ENCODE measurements around the gene SLC6A9.

Gene SLC6A9

DNA sequence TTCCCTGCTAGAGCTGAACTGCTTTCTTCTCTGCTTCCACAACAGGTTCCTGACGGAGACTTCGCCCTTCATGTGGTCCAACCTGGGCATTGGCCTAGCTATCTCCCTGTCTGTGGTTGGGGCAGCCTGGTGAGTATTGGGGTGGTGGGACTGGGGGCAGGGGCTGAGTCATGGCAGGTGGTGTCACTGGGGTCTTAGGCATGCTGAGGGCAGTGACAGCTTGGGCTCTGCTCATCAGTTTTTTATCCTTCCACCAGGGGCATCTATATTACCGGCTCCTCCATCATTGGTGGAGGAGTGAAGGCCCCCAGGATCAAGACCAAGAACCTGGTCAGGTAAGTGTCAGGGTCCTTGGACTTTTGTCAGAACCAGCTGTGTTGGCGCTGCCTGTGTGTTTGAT is 55.2 kb downstream of the SLC6A9 start:
- TF ChIP-seq, protein P1, sequence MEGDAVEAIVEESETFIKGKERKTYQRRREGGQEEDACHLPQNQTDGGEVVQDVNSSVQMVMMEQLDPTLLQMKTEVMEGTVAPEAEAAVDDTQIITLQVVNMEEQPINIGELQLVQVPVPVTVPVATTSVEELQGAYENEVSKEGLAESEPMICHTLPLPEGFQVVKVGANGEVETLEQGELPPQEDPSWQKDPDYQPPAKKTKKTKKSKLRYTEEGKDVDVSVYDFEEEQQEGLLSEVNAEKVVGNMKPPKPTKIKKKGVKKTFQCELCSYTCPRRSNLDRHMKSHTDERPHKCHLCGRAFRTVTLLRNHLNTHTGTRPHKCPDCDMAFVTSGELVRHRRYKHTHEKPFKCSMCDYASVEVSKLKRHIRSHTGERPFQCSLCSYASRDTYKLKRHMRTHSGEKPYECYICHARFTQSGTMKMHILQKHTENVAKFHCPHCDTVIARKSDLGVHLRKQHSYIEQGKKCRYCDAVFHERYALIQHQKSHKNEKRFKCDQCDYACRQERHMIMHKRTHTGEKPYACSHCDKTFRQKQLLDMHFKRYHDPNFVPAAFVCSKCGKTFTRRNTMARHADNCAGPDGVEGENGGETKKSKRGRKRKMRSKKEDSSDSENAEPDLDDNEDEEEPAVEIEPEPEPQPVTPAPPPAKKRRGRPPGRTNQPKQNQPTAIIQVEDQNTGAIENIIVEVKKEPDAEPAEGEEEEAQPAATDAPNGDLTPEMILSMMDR (conservative IDR thresholded peaks at IDR 0.05; ENCODE audit: low read length) = peak; percentile 24
- peak overlapping the region; percentile 90 for H3K4me3 ChIP-seq (ENCODE audit: low read length)
- no peak for DNase-seq (ENCODE audit: low read depth)

DNA sequence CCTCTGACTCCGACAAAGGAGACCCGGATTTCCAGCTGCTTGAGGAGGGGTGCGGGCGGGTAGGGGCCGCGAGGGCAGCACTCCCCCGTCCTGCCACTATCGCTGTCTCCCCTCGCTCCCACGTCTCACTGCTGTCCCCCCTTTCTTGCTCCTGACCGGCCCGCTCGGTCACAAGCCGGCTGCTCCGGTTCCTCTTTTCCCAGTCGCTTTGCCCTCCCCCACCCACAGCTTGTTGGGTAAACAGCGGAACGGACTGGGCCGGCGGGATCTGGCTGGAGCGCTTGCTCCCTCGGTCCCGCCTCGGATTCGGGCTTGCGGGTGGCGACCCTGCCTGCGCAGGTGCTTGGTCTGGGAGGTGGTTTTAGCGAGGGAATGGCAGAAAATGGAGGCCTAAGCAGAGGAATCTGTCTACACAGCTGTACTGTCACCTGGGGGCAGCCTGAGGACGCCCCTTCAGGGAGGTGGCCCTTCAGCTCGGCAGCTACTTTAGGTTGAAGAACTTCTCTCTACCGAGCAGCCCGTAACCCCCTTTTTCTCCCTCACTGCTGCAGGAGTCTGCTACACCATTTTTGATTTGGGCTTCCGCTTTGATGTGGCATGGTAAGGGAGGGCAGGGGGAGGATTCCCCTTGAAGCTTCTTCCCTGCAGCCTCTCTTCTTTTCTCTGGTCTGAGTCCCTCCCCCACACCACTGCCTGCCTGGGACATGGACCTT is 55.9 kb downstream of the SLC6A9 start:
- DNase-seq (ENCODE audit: low read depth) = peak; percentile 17

DNA sequence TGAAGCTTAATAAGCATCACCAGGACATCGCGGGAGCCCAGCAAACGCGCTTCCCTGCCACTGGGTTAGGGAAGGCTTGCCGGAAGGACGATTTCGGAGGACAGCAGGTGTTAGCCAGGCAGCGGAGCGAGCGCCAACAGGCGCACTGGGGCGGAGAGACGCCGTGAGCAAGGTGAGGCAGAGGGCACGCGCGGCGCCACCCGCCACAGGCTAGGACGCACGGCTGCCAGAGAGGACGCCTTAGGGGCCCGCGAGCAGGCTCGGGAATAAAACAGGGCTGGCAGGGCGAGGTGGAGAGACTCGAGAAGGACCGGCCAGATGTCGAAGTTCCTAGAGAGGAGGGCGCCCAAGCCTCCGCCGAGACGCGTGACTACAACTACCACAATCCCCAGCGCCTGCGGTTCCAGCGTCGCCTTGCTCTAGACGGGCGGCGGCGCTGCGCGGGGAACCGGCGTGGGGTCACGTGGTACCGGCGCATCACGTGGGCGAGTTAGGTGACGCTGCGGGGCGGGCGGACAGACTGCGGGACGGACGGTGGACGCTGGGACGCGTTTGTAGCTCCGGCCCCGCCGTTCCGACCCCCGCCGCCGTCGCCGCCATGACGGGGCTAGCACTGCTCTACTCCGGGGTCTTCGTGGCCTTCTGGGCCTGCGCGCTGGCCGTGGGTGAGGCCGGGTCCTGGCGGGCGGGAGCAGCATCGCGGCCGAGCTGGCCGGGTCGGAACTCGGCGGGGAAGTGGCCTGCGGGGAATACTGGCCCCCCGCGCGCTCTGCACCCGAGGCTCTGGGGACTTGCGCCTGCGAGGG is 56.6 kb downstream of the SLC6A9 start, which contains the start of gene ATP6V0B:
Gene ATP6V0B (plus strand): TSS at position 518 of the 806 bp plus-strand sequence. CDS start 81 bp downstream, at position 599.
- TF ChIP-seq, protein P1 (conservative IDR thresholded peaks at IDR 0.05; ENCODE audit: low read length) = peak; percentile 14; the same call in 1 of the 2 replicates
- H3K4me3 ChIP-seq (ENCODE audit: low read length) = peak within 1 kb of the TSS; percentile 90
- DNase-seq (ENCODE audit: low read depth) = peak; percentile 90

More for the DNA sequence above, 55.9 kb downstream of the SLC6A9 start:
- TF ChIP-seq, protein P1 (conservative IDR thresholded peaks at IDR 0.05; ENCODE audit: low read length) = no peak
- H3K4me3 ChIP-seq (ENCODE audit: low read length) = peak overlapping the region; percentile 90

DNA sequence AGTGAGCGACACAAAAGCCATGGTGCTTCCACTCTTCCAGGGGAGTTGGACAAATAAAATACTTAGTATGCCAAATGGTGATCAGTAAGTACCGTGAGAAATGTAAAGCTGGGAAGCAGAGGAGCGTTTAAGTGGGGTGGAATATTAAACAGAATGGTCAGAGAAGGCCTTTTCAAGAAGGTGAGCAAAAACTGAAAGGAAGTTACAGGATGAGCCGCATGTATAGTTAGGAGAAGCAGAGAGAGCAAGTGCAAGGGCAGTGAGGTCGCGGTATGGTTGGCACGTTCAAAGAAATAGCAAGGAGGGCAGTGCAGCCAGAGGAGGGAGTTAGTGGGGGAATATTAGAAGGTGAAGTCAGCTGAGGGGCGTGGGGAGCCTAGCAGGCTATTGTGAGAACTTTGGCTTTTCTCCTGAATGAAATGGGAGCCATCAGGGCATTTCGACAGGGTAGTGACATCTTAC is 57.2 kb downstream of the SLC6A9 start:
- H3K4me3 ChIP-seq (ENCODE audit: low read length) = peak overlapping the region; percentile 90
- peak; percentile 21 for DNase-seq (ENCODE audit: low read depth)
- TF ChIP-seq, protein P1 (conservative IDR thresholded peaks at IDR 0.05; ENCODE audit: low read length) = no peak

DNA sequence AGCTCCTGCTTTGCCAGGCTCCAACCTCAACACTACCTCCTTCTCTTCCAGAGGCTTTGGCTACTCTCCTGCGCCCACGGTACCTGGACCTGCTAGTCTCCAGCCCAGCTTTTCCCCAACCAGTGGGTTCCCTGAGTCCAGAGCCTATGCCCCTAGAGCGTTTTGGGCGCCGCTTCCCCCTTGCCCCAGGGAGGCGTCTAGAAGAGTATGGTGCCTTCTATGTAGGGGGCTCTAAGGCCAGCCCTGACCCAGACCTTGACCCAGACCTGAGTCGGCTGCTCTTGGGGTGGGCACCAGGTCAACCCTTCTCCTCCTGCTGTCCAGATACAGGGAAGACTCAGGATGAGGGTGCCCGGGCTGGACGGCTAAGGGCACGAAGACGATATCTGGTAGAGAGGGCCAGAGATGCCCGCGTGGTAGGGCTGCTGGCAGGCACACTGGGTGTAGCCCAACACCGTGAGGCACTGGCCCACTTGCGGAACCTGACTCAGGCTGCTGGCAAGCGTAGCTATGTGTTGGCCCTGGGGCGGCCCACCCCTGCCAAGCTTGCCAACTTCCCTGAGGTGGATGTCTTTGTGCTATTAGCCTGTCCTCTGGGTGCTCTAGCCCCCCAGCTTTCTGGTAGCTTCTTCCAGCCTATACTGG is 59.8 kb downstream of the SLC6A9 start:
- DNase-seq (ENCODE audit: low read depth) = no peak
- TF ChIP-seq, protein P1 (conservative IDR thresholded peaks at IDR 0.05; ENCODE audit: low read length) = no peak
- H3K4me3 ChIP-seq (ENCODE audit: low read length) = no peak overlapping the region

DNA sequence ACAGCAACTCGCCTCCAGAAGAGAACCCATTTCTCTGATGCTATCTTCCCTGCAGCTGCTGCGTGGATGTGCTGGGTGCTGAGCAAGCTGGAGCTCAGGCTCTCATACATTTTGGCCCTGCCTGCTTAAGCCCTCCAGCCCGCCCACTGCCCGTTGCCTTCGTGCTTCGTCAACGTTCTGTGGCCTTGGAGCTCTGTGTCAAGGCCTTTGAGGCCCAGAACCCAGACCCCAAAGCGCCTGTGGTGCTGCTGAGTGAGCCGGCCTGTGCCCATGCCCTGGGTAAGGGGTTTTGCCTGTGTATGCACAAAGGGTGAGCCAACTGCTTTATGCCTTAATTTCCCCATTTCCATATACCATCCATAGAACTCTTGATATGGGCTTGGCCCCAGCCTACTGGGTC is 60.4 kb downstream of the SLC6A9 start:
- H3K4me3 ChIP-seq (ENCODE audit: low read length) = peak overlapping the region; percentile 99
- no peak for DNase-seq (ENCODE audit: low read depth)
- TF ChIP-seq, protein P1 (conservative IDR thresholded peaks at IDR 0.05; ENCODE audit: low read length) = no peak
